NCI-H2107 treated with DMSO at 0.1 percent for 48 hours (cell line): ENCODE measurements around the gene OR52E4.

Source experiments
- DNase-seq: peaks from one replicate; lab custom pipeline; 2025; ENCODE audit not compliant: unreplicated experiment; lab: John Stamatoyannopoulos, UW

Gene OR52E4

GRCh38 chr11:5880329-5880728 is at the start of gene OR52E4:
TSS of gene OR52E4 (plus strand) at chr11:5880629. CDS start at chr11:5884293, 3,664 bp downstream.
- DNase-seq: no peak

GRCh38 chr11:5831196-5831829 is 49.1 kb upstream of the OR52E4 start:
- no peak for DNase-seq

GRCh38 chr11:5833446-5833845 is 47.0 kb upstream of the OR52E4 start:
- no peak for DNase-seq

GRCh38 chr11:5837695-5838094 is 42.7 kb upstream of the OR52E4 start:
- no peak for DNase-seq

GRCh38 chr11:5841797-5842196 is 38.6 kb upstream of the OR52E4 start, which contains the start of gene OR52E6:
TSS of gene OR52E6 (minus strand) at chr11:5841897. CDS start at chr11:5841897, 0 bp downstream.
- no peak for DNase-seq

GRCh38 chr11:5846701-5847100 is 33.7 kb upstream of the OR52E4 start:
- DNase-seq: no peak

- no peak for DNase-seq
These were observed 32.7 kb upstream of the OR52E4 start for GRCh38 chr11:5847711-5848110.

- no peak for DNase-seq
These were observed 29.4 kb upstream of the OR52E4 start for GRCh38 chr11:5851002-5851401.

- DNase-seq: no peak
These were observed 22.8 kb upstream of the OR52E4 start, which contains the start of gene OR52E8 for GRCh38 chr11:5857590-5857989. TSS of gene OR52E8 (minus strand) at chr11:5857690. CDS start at chr11:5857690, 0 bp downstream.

- no peak for DNase-seq
These were observed 14.6 kb upstream of the OR52E4 start for GRCh38 chr11:5865826-5866225.

GRCh38 chr11:5878564-5878963 is 1.9 kb upstream of the OR52E4 start:
- no peak for DNase-seq

GRCh38 chr11:5881756-5882155 is 1.3 kb downstream of the OR52E4 start:
- DNase-seq: no peak

GRCh38 chr11:5887172-5887571 is 6.7 kb downstream of the OR52E4 start:
- no peak for DNase-seq

GRCh38 chr11:5887661-5888060 is 7.2 kb downstream of the OR52E4 start:
- DNase-seq: no peak

- peak; percentile 2 for DNase-seq
These were observed 10.9 kb downstream of the OR52E4 start for GRCh38 chr11:5891216-5891800.

- DNase-seq: no peak
These were observed 12.5 kb downstream of the OR52E4 start, which contains the start of gene OR52E5 for GRCh38 chr11:5892908-5893307. TSS of gene OR52E5 (plus strand) at chr11:5893208. CDS start at chr11:5900777, 7,569 bp downstream.

- no peak for DNase-seq
These were observed 19.1 kb downstream of the OR52E4 start for GRCh38 chr11:5899534-5899933.

- DNase-seq: no peak
These were observed 30.1 kb downstream of the OR52E4 start for GRCh38 chr11:5910540-5910939.

- no peak for DNase-seq
These were observed 42.5 kb downstream of the OR52E4 start for GRCh38 chr11:5922749-5923426.

GRCh38 chr11:5923427-5923776 is 43.0 kb downstream of the OR52E4 start:
- no peak for DNase-seq

GRCh38 chr11:5923794-5924193 is 43.4 kb downstream of the OR52E4 start:
- no peak for DNase-seq

- no peak for DNase-seq
These were observed 47.8 kb downstream of the OR52E4 start for GRCh38 chr11:5928271-5928670.
